Globus pallidus (tissue), 1 donor: Measurements from ENCODE around the gene CCDC7.
"Not testable (repeated sequence)": the region's sequence is repeated elsewhere in the genome, so short reads cannot be mapped to it uniquely, and the experiment has no call there.

ENCODE experiments used
- DNase-seq: peaks from one replicate; pipeline ENCODE4 v3.0.0-alpha.2; 2015; ENCODE audit warnings: low spot score

The CCDC7 gene

GRCh38 chr10:32454148-32454547 is 8.2 kb downstream of the CCDC7 start:
- no peak for DNase-seq

GRCh38 chr10:32459051-32459698 is 13.2 kb downstream of the CCDC7 start:
- no peak for DNase-seq

GRCh38 chr10:32461203-32461602 is 15.3 kb downstream of the CCDC7 start:
- DNase-seq = no peak

- no peak for DNase-seq
These were observed 25.3 kb downstream of the CCDC7 start for GRCh38 chr10:32471232-32471631.

- DNase-seq = no peak
These were observed 31.6 kb downstream of the CCDC7 start for GRCh38 chr10:32477499-32477898.

GRCh38 chr10:32481606-32482005 is 35.7 kb downstream of the CCDC7 start:
- DNase-seq = no peak

- DNase-seq = not testable (repeated sequence)
These were observed 37.1 kb downstream of the CCDC7 start for GRCh38 chr10:32483019-32483502.

GRCh38 chr10:32488038-32488437 is 42.1 kb downstream of the CCDC7 start:
- not testable (repeated sequence) for DNase-seq

- no peak for DNase-seq
These were observed 43.2 kb downstream of the CCDC7 start for GRCh38 chr10:32489158-32489557.

- no peak for DNase-seq
These were observed 44.0 kb downstream of the CCDC7 start for GRCh38 chr10:32489901-32490300.

GRCh38 chr10:32494562-32494961 is 48.6 kb downstream of the CCDC7 start:
- not testable (repeated sequence) for DNase-seq

- not testable (repeated sequence) for DNase-seq
These were observed 54.2 kb downstream of the CCDC7 start for GRCh38 chr10:32500136-32500535.

- no peak for DNase-seq
These were observed 56.0 kb downstream of the CCDC7 start for GRCh38 chr10:32501906-32502305.

GRCh38 chr10:32505762-32506420 is 60.0 kb downstream of the CCDC7 start:
- DNase-seq = not testable (repeated sequence)

- DNase-seq = no peak
These were observed 65.7 kb downstream of the CCDC7 start for GRCh38 chr10:32511599-32511998.

GRCh38 chr10:32516567-32517495 is 70.9 kb downstream of the CCDC7 start:
- no peak for DNase-seq

GRCh38 chr10:32530231-32530630 is 84.3 kb downstream of the CCDC7 start:
- DNase-seq = no peak

GRCh38 chr10:32538256-32538655 is 92.3 kb downstream of the CCDC7 start:
- no peak for DNase-seq

GRCh38 chr10:32540691-32541470 is 94.9 kb downstream of the CCDC7 start:
- DNase-seq = no peak

- no peak for DNase-seq
These were observed 102.3 kb downstream of the CCDC7 start for GRCh38 chr10:32548208-32548607.

GRCh38 chr10:32556783-32557395 is 110.9 kb downstream of the CCDC7 start:
- DNase-seq = no peak
